NCI-H69 (cell line): ENCODE data around the gene DSCAM.
"Not testable (repeated sequence)": the region's sequence is repeated elsewhere in the genome, so short reads cannot be mapped to it uniquely, and the experiment has no call there.

Source experiments
- DNase-seq: peaks from one replicate; lab custom pipeline; 2025; lab: John Stamatoyannopoulos, UW

DSCAM gene

DNA sequence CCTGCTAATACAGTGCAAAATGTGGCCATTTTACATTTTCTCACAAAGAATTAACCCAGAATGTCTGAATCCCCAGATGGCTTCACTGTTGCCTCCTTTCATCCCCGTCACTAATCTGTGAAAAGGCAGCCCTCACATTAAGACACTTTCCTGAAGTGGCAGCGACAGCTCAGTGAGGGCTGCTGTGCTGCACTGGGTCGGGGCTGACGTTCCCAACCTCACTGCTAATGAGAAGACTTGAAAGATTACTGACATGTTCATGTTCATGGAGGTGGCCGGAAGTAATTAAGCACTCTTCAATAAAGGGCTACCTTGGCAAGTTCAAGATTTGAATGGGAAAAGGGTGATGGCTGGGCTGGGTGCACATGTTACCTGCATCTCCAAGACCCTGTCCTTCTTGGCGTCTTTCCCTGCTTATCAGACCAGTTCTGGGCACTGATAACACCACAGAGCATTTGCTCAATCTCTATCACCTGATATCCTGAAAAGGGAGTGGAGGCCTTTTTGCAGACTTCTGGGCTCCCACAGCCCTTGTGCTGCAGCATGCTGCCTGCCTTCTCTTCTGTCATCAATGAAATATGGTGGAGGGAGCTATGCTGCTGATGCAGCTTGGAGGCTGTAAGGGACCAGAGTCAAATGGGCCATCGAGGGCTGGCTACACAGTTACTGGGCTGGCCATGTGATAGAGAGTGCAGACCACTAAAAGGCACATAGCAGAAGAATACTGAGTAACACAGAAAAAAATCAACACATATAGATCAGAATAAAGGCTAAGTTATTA lies 596.3 kb downstream of the DSCAM start:
- no peak for DNase-seq

GRCh38 chr21:40244981-40245380 lies 602.0 kb downstream of the DSCAM start:
- no peak for DNase-seq

DNA sequence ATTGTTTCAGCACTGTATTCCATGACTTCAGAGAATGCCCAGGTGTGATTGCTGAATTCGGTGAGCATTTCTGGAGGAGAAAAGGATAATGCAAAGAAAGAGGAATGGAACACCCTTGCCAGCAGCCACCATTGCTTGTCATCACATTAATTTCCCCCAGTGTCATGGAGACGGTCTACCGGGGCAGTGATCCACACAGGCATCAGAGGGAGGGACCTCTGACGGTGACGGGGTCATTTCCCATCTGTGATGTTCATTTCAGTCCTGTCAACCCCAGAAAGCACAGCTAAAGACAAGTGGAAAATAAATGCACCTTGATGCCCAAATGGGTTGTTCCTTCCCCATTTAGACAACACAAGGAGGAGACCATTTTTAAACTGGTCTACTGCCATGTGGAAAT lies 603.3 kb downstream of the DSCAM start:
- DNase-seq: no peak

DNA sequence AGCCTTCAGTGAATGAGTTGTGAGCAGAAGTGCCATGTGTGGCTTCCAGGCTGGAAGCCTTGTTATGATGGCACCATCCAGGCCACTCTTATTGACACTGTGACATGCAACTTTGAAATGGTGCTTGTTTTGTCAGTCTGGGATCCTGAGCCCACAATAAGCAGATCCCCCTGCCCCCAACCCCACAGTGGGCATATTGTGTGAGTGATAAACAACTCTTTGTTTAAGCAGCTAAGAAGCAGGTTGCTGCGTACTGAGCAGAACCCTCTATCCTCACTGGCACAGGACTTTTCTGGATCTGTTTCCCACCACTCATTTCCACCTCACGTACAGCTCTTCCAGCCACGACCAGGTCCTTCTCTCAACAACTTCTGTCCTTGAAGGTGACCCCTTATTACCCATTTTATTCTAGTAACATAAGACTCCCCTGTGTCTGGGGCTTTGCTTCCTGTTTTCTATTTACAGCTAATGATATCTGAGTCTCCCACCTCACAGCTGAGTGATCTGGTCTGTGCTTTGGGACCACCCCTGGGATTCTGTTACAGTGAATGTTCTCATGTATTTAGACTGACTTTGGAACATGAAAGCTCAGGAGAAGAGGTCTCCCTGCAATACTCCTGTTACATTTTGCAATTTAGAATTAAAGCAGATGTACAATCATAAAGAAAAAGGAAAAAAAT lies 604.2 kb downstream of the DSCAM start:
- DNase-seq: no peak

DNA sequence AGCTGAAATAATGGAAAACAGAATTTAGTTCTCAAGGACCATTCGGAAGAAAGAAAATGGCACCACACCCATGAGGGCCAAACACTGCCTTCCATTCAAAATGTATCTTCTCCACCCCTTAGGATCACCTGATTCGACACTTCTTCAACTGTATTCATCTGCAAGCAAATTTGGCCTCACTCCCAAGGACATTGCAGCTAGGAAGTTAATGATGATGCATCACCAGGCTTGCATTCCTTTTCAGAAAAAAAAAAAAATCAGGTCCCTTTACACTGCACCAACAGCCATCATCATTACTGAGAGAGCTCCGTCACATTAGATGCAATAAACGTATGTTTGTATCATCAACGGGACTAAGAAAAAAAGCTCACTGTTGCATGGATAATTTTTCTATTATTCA lies 611.4 kb downstream of the DSCAM start:
- no peak for DNase-seq

GRCh38 chr21:40231979-40232378 lies 615.0 kb downstream of the DSCAM start:
- no peak for DNase-seq

- DNase-seq: no peak
Observed at GRCh38 chr21:40227096-40227495, 619.9 kb downstream of the DSCAM start.

DNA sequence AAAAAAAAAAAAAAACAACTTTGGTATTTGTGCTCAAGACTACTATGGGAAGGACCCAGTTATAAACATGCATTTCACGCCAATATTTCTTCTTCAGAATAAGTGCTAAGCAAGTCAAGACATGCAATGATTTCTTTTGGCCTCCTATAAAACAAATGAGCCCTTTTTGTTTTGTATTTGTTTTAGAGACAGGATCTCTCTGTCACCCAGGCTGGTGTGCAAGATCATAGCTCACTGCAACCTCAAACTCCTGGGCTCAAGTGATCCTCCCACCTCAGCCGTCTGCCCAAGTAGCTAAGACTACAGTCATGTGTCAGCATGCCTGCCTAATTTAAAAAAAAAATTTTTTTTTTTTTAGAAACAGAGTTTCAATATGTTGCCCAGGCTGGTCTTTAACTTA lies 631.0 kb downstream of the DSCAM start:
- DNase-seq: peak; percentile 47

DNA sequence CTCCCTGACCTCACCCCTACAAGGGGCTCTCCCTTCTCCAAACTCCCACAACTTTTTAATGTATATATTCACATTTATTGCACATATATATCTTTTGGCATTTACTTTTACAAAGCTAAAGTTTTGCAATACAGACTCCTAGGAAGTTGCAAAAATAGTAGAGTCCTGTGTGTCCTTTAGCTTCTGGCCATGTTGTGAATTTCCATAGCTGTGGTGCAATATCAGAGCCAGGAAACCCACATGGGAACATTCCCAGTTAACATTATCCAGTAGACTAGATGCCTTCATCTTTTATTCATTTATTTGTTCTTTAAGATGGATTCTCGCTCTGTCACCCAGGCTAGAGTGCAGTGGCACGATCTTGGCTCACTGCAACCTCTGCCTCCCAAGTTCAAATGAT lies 636.7 kb downstream of the DSCAM start:
- DNase-seq: no peak

- no peak for DNase-seq
Observed at GRCh38 chr21:40208948-40209345, 638.0 kb downstream of the DSCAM start.

- no peak for DNase-seq
Observed at GRCh38 chr21:40208206-40208947, 638.6 kb downstream of the DSCAM start.

DNA sequence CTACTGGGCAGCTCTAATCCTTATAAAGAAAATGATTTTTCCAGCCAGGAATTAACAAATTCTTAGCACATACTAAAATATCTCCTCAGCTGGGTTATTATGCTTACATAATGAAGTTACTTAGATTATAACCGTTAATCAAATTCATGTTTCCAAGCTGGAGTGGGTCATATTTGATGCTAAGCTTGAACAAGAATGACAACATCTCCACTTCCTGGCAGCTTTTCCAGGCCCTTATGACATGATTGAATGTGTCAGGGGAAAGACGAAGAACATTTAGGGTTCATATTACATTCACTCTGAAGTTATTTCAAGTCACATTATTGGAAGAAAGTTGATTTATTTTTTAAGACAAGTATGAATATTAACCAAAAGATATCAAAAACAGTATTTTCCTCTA lies 646.0 kb downstream of the DSCAM start:
- DNase-seq: peak; percentile 18

DNA sequence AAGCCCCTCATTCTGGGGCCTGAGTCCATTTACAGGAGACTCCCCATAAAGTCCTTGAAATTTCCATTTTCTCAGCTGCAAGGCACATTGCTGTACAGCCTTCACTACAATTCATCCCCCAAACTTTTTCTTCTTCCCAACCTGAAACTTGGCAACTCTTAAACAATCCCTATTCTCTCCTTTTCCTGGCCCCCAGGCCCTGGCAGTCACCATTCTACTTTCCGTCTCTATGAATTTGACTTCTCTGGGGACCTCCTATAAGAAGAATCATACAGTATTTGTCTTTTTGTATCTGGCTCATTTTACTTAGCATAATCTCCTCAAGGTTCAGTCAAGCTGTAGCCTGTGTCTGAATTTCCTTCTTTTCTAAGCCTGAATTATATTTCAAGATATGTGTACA lies 646.8 kb downstream of the DSCAM start:
- no peak for DNase-seq

DNA sequence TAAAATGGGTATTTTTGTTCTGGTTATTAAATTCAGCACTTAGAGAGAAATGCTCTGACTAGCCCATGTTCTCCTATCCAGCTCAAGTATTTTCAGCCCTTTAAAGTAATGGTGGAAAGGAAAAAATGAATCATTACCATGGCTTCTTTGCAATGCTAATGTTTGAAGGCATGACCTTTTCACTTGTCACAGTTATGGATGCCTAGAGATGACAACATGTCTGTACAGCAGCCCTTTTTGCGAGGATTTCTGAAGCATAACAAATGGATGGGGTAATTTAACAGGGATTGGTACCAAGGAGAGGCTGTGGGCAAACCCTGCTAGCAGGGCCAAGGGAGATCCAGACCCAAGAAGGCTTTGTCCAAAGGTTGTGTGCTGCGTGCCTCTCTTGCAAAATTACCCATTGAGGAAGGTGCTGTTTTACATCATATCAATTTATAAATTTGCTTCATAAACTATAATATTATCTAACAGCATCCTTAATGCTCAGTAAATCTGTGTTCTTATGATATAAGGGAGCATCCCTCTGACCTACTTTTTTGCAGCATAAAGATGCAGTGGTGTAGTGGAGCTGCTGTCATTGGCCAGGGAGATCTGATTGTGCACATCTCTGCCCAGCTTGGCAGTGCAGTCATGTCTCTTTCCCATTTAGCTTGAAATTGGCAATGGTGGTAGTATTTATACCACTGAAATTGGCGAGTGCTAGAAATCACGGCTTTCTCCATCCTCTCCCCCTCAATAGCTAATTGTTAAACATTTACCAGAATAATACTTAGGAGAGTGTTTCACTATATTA lies 652.6 kb downstream of the DSCAM start:
- DNase-seq: no peak

DNA sequence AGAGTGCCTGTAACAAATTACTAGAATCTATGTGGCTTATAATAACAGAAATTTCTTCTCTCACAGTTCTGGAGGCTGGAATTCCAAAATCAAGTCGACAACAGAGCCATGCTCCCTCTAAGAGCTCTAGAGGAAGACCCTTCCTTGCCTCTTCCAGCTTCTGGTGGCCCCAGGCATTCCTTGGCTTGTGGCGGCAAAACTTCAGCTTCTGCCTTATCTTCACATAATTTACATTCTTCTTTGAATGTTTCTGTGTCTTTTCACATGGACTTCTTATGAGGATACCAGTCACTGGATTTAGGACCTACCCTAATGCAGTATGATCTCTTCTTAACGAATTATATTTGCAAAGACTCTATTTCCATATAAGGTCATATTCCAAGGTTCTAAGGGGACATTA lies 655.3 kb downstream of the DSCAM start:
- no peak for DNase-seq

- no peak for DNase-seq
Observed at GRCh38 chr21:40191196-40191595, 655.8 kb downstream of the DSCAM start.

GRCh38 chr21:40187946-40188654 lies 658.9 kb downstream of the DSCAM start:
- DNase-seq: no peak

DNA sequence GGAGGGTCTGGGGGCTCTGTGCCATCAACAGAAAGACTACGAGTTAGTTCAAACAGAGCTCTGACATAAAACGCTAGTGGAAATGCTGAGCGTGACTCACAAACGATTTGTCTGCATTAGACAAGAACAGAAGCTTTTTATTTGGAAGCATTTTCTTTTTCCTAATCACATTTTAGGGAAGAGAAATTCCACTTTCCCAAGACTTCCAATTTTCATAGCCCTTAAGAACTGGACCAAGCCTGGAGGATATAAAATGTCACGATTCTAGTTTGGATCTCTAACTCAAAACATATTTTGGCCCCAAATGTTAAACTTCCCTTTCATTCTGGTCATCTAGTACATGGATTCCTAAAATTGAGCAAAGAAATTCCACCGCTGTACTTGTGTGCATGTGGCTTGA lies 659.7 kb downstream of the DSCAM start:
- DNase-seq: no peak

DNA sequence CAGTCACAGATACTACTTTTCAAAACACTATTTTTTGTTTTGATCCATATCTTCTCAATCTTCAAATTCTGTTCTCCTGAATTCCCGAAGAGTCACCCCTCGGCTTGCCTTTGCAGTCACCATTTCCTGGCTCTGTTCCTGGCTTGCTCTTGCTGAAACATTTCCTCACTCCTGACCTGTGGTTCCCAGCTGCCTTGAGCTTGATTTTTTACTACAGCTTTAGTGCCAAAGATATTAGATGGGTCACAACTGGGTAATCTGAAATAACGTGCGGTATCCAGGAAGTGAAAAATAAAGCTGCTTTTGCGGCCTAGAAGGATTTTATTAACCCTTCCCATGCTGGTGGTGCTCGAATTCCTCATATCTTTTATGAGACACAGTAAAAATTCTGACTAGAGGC lies 660.9 kb downstream of the DSCAM start:
- DNase-seq: no peak

DNA sequence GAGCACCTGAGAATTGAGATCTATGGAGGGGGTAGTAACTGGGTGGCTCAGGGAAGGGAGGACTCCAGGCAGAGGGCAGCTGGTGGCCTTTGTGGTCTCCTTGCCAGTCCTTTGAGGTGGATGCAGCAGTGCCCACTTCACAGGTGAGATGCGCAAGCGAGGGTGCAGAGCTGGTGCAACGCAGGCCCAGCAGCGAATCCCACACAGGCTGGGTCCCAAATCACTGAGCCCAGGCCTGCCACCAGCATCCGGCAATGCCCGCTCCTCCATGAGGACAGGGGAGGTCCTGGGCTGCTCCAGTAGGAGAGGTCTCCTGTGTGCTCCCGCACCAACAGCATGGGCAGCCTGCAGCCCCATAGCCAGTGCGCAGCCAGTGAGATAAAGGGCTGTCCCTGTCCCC lies 661.8 kb downstream of the DSCAM start:
- DNase-seq: no peak

DNA sequence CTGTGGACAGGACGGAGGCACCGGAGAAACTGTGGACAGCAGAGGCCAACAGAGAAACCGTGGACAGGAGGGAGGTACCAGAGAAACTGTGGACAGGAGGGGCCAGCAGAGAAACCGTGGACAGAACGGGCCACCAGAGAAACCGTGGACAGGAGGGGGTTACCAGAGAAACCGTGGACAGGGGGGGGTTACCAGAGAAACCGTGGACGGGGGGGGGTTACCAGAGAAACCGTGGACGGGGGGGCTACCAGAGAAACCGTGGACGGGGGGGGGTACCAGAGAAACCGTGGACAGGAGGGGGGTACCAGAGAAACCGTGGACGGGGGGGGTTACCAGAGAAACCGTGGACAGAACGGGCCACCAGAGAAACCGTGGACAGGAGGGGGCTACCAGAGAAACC lies 664.5 kb downstream of the DSCAM start:
- not testable (repeated sequence) for DNase-seq

GRCh38 chr21:40179166-40179565 lies 667.8 kb downstream of the DSCAM start:
- no peak for DNase-seq
